Astrocyte (in vitro differentiated cells and primary cell): ENCODE data around the gene KLF17.

Source experiments
- CTCF ChIP-seq: IDR thresholded peaks from 2 replicates; pipeline ENCODE4 v1.5.1; 2011; ENCODE audit warnings: low read depth, mild to moderate bottlenecking, inconsistent platforms, low read length, moderate library complexity; ENCODE audit not compliant: insufficient read depth
- EZH2 ChIP-seq: IDR thresholded peaks from 2 replicates; pipeline ENCODE4 v1.6.1; 2012; ENCODE audit warnings: mild to moderate bottlenecking, low read length, inconsistent platforms; ENCODE audit not compliant: insufficient read depth

- TF ChIP-seq CTCF (no peak), EZH2 (no peak)
These were observed 47.2 kb upstream of the KLF17 start for GRCh38 chr1:44071461-44071860.
